Measurements from ENCODE around the gene LAMA3. TPM values are rescaled to one million over a fixed set of nuclear protein-coding genes. Genes with fewer than 3 reads are reported as not detected.

Gene LAMA3
- total RNA-seq, 2 donors from 2014 or later, result 9.3 to 21.1 TPM

GRCh38 chr18:23812546-23813440 is 123.5 kb downstream of the LAMA3 start:
- Histone ChIP-seq H3K4me3 (no peak overlapping the region), H3K27me3 (no peaks in the 10 kb centered on the region), H3K36me3 (replicated peaks in 1 of 2; ENCODE audit: insufficient read depth in 1 of 2, low read depth in 2 of 2) (no peaks in the 10 kb centered on the region), H3K9me3 (no peaks in the 10 kb centered on the region), H3K4me1 (no peaks in the 10 kb centered on the region), H3K27ac (no peak overlapping the region)
- intact Hi-C loops (cut with DNase I), result no loop called here
- WGBS, 2 donors, result 23 to 34% methylated on average over 4 of the region's 4 CpGs
- DNase-seq (no peak), ATAC-seq (no peak)
- TF ChIP-seq CTCF (IDR thresholded peaks at IDR 0.05) (peak; percentile 27 to 60 (median 52)), POLR2A (IDR thresholded peaks at IDR 0.05) (no peak)

GRCh38 chr18:23814991-23815614 is 125.8 kb downstream of the LAMA3 start:
- Histone ChIP-seq H3K9me3 (no peaks in the 10 kb centered on the region), H3K4me3 (no peak overlapping the region), H3K36me3 (replicated peaks in 1 of 2; ENCODE audit: insufficient read depth in 1 of 2, low read depth in 2 of 2) (no peaks in the 10 kb centered on the region), H3K27ac (no peak overlapping the region), H3K4me1 (no peaks in the 10 kb centered on the region), H3K27me3 (no peaks in the 10 kb centered on the region)
- DNase-seq, result no peak
- TF ChIP-seq POLR2A (IDR thresholded peaks at IDR 0.05), result no peak
- no peak for TF ChIP-seq CTCF (IDR thresholded peaks at IDR 0.05)
- ATAC-seq, result no peak
- WGBS, 2 donors, result 71 to 85% methylated on average over 7 of the region's 7 CpGs
- intact Hi-C loops (cut with DNase I), result no loop called here

- 92 to 97% methylated on average over 6 of the region's 6 CpGs for WGBS, 2 donors
Measured at GRCh38 chr18:23816021-23816420, 126.8 kb downstream of the LAMA3 start.

GRCh38 chr18:23816740-23817139 is 127.5 kb downstream of the LAMA3 start:
- no peak for DNase-seq
- no peak overlapping the region for H3K4me3 ChIP-seq
- no peaks in the 10 kb centered on the region for H3K9me3 ChIP-seq
- H3K27ac ChIP-seq, result no peak overlapping the region
- no peaks in the 10 kb centered on the region for H3K27me3 ChIP-seq
- ATAC-seq, result no peak
- TF ChIP-seq CTCF (IDR thresholded peaks at IDR 0.05) (no peak), POLR2A (IDR thresholded peaks at IDR 0.05) (no peak)
- intact Hi-C loops (cut with DNase I), result no loop called here
- H3K36me3 ChIP-seq (replicated peaks in 1 of 2; ENCODE audit: insufficient read depth in 1 of 2, low read depth in 2 of 2), result no peaks in the 10 kb centered on the region
- H3K4me1 ChIP-seq, result no peaks in the 10 kb centered on the region
- 83 to 84% methylated on average over 4 of the region's 4 CpGs for WGBS, 2 donors

More at GRCh38 chr18:23816021-23816420, 126.8 kb downstream of the LAMA3 start:
- H3K36me3 ChIP-seq (replicated peaks in 1 of 2; ENCODE audit: insufficient read depth in 1 of 2, low read depth in 2 of 2), result no peaks in the 10 kb centered on the region
- no peaks in the 10 kb centered on the region for H3K9me3 ChIP-seq
- no peak overlapping the region for H3K27ac ChIP-seq
- intact Hi-C loops (cut with DNase I), result no loop called here
- H3K4me1 ChIP-seq, result no peaks in the 10 kb centered on the region
- TF ChIP-seq CTCF (IDR thresholded peaks at IDR 0.05) (no peak), POLR2A (IDR thresholded peaks at IDR 0.05) (no peak)
- H3K27me3 ChIP-seq, result no peaks in the 10 kb centered on the region
- no peak for ATAC-seq
- no peak overlapping the region for H3K4me3 ChIP-seq
- no peak for DNase-seq
